Measurements from ENCODE around the gene ZFP69.

The ZFP69 gene

DNA sequence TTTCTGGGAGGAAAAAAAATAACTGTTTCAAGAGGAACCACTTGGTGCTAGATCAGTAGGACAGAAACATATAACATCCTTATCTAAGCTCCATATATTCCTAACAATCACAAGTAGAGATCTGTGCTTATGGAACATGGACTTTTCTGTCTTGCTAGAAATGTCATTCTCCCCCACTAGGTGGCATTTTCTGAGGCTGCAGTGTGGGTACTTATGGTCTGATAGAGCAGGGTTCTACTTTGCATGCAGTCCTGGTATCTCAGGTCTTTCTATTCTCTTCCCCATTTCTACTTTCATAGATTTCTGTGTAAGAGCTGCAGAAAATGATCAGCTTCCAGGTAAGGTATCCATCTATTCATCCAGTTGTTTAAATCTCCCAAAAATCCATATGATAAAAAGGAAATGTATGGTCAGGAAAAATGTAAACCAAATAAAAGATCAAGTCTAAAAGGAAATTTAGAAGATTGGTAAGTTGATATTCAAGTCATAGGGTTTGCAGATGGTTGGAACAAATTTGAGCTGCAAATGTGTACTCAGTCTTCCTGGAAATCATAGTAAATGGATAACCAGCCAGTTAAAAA is 55.8 kb downstream of the ZFP69 start:
- H3K4me3 ChIP-seq (replicated peaks in 1 of 2; ENCODE audit: low read depth in 2 of 2, low read length in 2 of 2) = no peak overlapping the region
- DNase-seq (ENCODE audit: low read depth in 2 of 2) = peak; percentile 65 to 70
- TF ChIP-seq CTCF (IDR thresholded peaks at IDR 0.05; ENCODE audit: low read depth, low read length) = peak; percentile 70

- TF ChIP-seq CTCF (IDR thresholded peaks at IDR 0.05; ENCODE audit: low read depth, low read length) = no peak
- DNase-seq (ENCODE audit: low read depth in 2 of 2) = no peak
- H3K4me3 ChIP-seq (replicated peaks in 1 of 2; ENCODE audit: low read depth in 2 of 2, low read length in 2 of 2) = no peak overlapping the region
Measured at GRCh38 chr1:40534589-40534988, 57.5 kb downstream of the ZFP69 start.

DNA sequence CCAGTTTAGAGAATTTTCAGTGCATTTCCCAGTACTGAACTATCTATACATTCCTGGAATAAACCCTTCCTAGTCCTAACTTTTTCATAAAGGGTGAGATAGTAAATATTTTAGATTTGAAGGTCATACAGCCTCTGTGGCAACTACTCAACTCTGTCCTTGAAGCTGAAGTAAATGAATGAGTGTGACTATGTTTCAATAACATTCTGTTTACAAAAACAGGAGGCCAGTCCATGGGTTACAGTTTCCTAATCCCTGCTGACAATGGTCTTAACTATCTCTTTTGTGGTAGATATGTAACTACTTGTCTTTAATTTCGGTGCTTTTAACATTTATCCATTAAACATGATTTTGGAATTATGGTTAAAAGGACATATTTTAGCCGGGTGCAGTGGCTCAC is 58.6 kb downstream of the ZFP69 start:
- no peak overlapping the region for H3K4me3 ChIP-seq (replicated peaks in 1 of 2; ENCODE audit: low read depth in 2 of 2, low read length in 2 of 2)
- TF ChIP-seq CTCF (IDR thresholded peaks at IDR 0.05; ENCODE audit: low read depth, low read length) = no peak
- DNase-seq (ENCODE audit: low read depth in 2 of 2) = no peak

DNA sequence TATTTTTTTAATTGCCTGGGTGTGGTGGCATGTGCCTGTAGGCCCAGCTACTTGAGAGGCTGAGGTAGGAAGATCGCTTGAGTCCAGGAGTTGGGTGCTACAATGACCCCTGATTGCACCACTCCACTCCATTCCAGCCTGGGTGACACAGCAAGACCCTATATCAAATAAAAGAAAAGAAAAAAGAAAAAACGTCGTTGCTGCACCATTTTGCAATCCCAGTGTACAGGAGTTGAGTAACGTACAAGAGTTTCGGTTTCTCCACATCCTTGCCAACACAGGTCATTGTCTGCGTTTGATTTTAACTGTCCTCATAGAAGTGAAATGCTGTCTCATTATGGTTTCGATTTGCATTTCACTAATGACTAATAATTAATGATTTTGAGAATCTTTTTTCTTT is 62.2 kb downstream of the ZFP69 start:
- no peak for DNase-seq (ENCODE audit: low read depth in 2 of 2)
- TF ChIP-seq CTCF (IDR thresholded peaks at IDR 0.05; ENCODE audit: low read depth, low read length) = no peak
- H3K4me3 ChIP-seq (replicated peaks in 1 of 2; ENCODE audit: low read depth in 2 of 2, low read length in 2 of 2) = no peak overlapping the region
